NOMO-1 treated with DMSO at 0.1 percent for 48 hours (cell line): ENCODE results near the gene C14orf132.

ENCODE experiments used
- DNase-seq: peaks from one replicate; lab custom pipeline; 2025; ENCODE audit not compliant: unreplicated experiment; lab: John Stamatoyannopoulos, UW

C14orf132 gene

DNA sequence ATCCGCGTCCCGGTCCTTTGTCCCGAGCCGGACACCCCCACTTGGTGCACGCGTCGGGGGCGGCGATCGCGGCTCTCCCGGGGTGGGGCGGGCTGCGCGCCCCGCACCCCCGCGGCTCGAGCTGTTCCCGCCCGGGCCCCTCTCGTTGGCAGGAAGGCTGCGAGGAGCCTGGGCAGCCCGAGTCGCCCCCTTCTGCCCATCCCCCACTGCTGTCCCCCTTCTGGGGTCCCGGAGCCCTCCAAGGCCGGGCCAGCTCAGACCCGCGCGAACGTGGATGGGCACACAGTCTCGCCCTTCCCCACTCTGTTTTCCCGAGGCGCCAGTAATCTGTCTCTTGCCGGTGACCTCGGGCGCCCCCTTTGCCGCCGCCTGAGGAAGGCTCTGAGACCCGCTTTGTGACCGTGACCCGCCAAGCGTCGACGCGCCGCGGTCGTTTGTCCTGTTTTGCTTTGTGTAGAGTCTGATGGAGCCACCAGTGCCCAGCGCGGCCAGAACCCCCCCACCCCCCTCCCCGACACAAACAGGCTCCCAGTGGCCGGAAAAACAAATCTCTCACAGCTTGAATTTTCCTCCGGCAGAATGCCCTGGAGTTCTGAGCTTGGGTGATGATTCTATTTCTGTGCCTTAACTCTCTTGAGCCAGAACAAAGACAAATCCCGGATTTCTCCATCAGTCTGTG, 610 bp downstream of the C14orf132 start:
- DNase-seq, result no peak

GRCh38 chr14:96040828-96041371, 1.7 kb downstream of the C14orf132 start:
- no peak for DNase-seq

DNA sequence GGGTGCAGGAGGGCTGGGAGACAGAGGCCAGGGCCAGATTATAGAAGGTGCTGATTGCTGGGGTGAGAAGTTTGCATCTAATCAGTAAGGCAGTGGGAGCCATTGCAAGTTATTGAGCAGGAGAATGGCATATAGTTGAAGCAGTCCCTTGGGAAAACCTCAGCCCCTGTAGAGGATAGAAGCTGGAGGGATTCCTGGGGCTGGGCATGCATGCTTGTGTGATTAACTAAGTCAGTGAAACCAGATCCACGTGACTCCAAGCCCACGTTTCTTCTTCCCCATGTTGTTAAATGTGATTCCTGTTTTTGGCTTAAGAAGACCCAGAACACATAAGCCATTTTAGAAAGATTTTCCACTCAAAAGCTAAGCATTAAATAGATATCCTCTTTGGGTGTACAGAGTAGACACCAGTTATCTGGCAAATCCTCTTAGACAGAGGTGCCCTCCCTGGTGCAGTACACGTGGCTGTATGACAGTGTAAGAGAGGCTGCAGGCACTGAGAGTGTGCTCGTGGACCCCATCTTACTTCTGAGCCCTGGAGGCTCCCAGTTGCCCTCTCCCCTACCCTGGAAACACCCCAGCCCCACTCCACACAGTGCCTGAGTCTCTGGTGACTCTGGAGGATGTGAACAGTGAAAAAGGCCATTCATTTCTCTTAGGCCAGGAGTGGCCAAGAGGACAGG, 3.2 kb downstream of the C14orf132 start:
- DNase-seq, result no peak

DNA sequence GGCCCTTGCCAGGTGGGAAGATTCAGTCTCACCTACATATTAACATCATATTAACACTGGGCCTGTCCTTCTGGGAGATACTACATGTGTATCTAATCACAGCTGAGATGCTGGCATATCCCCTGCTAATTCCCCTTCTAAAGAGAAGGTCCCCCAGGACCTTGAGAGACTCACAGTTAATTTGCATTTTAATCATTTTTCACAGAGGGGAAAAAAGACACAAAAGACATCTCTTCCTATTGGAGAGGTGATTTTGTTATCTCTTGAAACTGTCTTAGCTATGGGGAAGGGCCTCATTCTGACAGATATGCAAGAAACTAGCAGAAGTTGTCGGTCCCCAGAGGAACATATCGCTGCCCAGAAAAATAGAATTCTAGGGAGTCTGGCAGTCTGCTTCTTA, 7.5 kb downstream of the C14orf132 start:
- DNase-seq, result no peak

DNA sequence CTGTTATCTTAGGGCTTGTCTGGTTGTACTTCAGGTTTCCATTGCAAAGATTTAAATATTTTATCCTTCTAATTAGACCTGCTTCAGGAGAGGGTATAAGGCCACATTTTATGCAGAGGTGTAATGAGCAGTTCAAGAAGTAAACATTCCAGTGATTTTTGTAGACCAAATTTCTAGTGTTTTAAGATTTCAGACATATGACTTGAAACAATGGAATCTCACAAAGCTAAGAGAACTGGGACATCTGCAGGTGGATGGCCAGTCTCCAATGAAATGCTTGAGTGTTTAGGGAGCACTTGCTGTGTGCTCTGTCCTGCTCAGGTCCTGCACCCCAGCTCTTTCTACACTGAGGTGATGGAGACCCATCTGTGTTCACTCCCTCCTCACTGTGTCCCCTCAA, 7.9 kb downstream of the C14orf132 start:
- no peak for DNase-seq

DNA sequence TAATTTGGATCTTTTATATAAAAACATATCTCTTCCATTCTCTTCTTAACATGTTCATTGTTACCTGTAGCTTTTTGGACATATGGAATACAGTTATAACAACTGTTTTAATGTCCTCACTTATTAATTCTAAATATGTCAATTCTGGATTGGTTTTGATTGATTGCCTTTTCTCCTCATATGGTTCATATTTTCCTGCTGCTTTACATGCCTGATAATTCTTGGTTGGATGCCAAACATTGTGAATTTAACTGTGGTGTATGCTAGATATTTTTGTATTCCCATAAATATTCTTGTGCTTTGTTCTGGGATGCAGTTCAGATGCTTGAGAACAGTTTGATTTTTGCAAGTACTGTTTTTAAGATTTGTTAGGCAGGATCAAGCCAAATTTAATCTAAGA, 10.8 kb downstream of the C14orf132 start:
- no peak for DNase-seq

GRCh38 chr14:96050482-96050881, 11.3 kb downstream of the C14orf132 start:
- DNase-seq, result no peak

DNA sequence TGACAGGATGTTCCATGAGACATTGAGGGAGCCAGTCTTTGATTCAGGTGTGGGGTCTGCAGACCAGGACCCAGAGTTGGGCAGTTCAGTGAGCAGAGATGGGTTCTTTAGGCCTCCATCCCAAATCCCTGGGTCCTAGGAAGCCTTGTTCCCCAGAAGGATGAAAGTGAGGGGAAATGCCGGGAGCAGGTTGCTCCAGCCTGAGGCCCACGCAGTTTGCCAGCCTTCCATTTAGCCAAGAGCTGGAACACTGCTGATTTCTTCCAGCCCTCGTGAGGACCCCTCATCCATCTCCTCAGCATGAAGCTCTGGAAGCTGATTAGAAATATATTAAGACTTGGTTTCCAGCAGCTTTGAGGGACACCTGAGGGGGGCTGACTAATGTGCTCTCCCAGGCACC, 12.1 kb downstream of the C14orf132 start:
- no peak for DNase-seq

- DNase-seq, result no peak
Observed at GRCh38 chr14:96051642-96052540, 12.7 kb downstream of the C14orf132 start.

- DNase-seq, result no peak
Observed at GRCh38 chr14:96052541-96053247, 13.5 kb downstream of the C14orf132 start.

DNA sequence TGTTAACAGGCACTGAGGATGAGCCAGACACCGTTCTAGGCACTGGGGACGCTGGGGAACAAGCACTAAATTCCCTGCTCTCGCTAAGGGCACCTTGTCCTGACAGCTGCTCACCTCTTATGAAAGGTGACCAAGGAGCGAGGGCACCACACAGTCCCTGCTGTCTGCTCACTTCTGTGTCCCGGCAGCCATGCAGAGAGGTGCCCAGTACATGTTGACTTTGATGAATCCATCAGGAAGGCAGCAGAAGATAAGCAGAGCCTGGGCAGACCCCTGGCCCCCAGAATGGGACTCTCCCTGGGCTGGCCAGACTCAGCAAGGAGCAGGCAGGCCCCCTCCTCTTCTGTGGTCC, 14.1 kb downstream of the C14orf132 start:
- DNase-seq, result no peak

- DNase-seq, result no peak
Observed at GRCh38 chr14:96053600-96054381, 14.6 kb downstream of the C14orf132 start.

- DNase-seq, result no peak
Observed at GRCh38 chr14:96054661-96055060, 15.5 kb downstream of the C14orf132 start.

- DNase-seq, result no peak
Observed at GRCh38 chr14:96055065-96055752, 16.0 kb downstream of the C14orf132 start.

GRCh38 chr14:96055753-96056508, 16.8 kb downstream of the C14orf132 start:
- DNase-seq, result no peak

DNA sequence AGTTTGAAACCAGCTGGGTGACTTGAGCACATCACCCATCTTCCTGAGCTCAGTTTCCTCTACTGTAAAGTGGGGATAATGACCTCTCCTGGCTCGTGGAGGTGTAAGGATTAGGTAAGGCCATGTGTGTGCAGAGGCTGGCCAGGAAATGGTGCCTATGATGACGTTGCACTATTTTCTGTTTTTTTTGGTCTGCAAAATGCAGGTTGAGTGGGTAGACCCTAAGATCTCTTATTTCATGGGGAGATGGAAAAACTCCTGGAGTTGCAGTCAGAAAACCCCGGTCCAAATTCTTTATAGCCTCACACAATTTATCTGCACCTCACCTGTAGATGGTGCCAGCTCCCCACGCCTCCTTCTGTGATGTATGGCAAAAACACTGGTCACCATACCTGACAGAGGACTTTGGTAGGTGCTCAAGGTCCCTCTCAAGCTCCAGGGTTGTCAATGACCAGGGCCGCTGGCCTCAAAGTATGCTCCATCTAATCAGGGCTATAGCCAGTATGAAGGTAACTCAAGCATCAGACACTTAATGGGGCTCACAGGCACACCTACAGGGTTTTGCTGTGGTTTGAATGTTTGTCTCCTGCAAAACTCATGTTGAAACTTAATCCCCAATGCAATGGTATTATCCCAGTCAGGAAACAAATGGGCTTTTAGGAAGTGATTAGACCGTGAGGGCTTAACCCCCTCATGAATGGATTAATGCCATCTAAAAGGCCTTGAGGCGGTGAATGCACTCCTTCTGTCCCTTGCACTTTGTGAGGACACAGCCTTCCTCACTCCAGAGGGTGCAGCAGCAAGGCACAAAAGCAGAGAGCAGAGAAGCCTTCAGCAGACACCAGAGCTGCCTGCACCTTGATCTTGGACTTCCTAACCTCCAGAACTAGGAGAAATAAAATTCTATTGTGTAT, 17.6 kb downstream of the C14orf132 start:
- no peak for DNase-seq

DNA sequence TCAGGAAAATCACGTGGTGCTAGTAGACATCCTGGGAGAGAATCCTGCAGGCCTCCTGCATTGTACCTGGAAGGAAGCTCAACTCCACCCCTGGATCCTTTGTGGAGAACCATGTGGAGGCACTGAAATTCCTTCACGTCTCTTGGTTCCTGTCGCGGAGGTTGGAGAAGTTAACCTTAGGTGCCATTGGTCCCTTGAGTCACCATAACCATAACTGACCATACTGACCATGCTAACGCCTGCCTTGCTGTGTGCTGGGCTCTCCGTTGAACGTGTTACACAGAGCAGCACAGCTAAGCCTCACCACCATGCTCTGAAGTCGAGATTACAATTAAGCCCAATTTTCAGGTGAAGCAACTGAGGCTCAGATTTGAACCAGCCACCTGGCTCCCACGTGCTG, 18.6 kb downstream of the C14orf132 start:
- no peak for DNase-seq
